K562 (cell line): ENCODE results near the gene KRT33B. TPM values are rescaled to one million over a fixed set of nuclear protein-coding genes. Genes with fewer than 3 reads are reported as not detected.

ENCODE experiments used
- ATAC-seq: fragments of 200-7000 bp; cut with Tn5 transposase; 3 replicates; pipeline ENCODE4 v1.9.1; 2020; ENCODE audit warnings: moderate library complexity
- BruUV-seq: library from RNA; stranded (reverse); fragments of 400-500 nt; replicated peaks from 2 replicates; lab custom pipeline; 2021; lab: Mats Ljungman, UMichigan
- CTCF ChIA-PET: fragments of 300-600 bp; formaldehyde crosslinking; extraction: SDS; loops from one replicate; lab custom pipeline; 2021; ENCODE audit warnings: low intra/inter-chr PET ratio; lab: Yijun Ruan, JAX
- POLR2A ChIA-PET: fragments of 300-600, 350-650 bp; sonication (Branson Sonifier 250); formaldehyde crosslinking; extraction: SDS; loops from one replicate; lab custom pipeline; 2021; ENCODE audit warnings: antibody characterized with exemption, inconsistent platforms; lab: Yijun Ruan, JAX
- DNase-seq, 4 experiments: peaks; one replicate each; pipeline versions ENCODE4 v3.0.0 to v3.0.0-alpha.2; 2011 to 2018; ENCODE audit warnings: low spot score in 3 of 4, mixed read lengths in 3 of 4; ENCODE audit errors: extremely low read depth in 1 of 4
- FAIRE-seq: peaks from 2 replicates; lab custom pipeline; 2011; peaks lifted over from hg19 to GRCh38; lab: Jason Lieb, UNC
- H2AFZ ChIP-seq: 2 replicates; pipeline ENCODE4 v1.6.0; 2011; ENCODE audit warnings: low read depth, low read length, control low read depth, inconsistent platforms
- H3K27ac ChIP-seq: fragments of 200-600 bp; 3 replicates; pipeline ENCODE4 v1.8.0; 2011; ENCODE audit warnings: low read depth, mild to moderate bottlenecking, control low read depth, inconsistent platforms, low read length, moderate library complexity, mixed read lengths; ENCODE audit errors: extremely low read depth
- H3K27me3 ChIP-seq, 2 experiments: fragments of 300-600 bp in 1 of 2; 2 replicates in 1 of 2; 3 replicates in 1 of 2; pipeline versions ENCODE4 v1.6.0 to v1.8.0; 2011; ENCODE audit warnings: inconsistent platforms in 2 of 2, low read length in 2 of 2, mild to moderate bottlenecking in 1 of 2, mixed read lengths in 1 of 2, moderate library complexity in 1 of 2; ENCODE audit not compliant: control insufficient read depth in 2 of 2, insufficient read depth in 2 of 2
- H3K36me3 ChIP-seq: fragments of 300-600 bp; 3 replicates; pipeline ENCODE4 v1.8.0; 2011; ENCODE audit warnings: mild to moderate bottlenecking, low read length, inconsistent platforms; ENCODE audit not compliant: control insufficient read depth, insufficient read depth
- H3K4me1 ChIP-seq, 2 experiments: fragments of 200-600 bp in 1 of 2; replicated peaks in 1 of 2; 2 replicates in 1 of 2; 3 replicates in 1 of 2; pipeline versions ENCODE4 v1.5.1 to v1.8.0; 2011; ENCODE audit warnings: inconsistent platforms in 2 of 2, low read length in 2 of 2, mild to moderate bottlenecking in 1 of 2, mixed read lengths in 1 of 2, moderate library complexity in 1 of 2; ENCODE audit not compliant: control insufficient read depth in 2 of 2, insufficient read depth in 2 of 2
- H3K4me2 ChIP-seq: 2 replicates; pipeline ENCODE4 v1.6.1; 2011; ENCODE audit warnings: low read length, control low read depth, inconsistent platforms, mixed read lengths; ENCODE audit not compliant: insufficient read depth
- H3K4me3 ChIP-seq: fragments of 200-600 bp; sonication (generic), shearing (Covaris generic); 2 replicates; pipeline ENCODE4 v1.5.1; 2016; ENCODE audit warnings: control low read depth, inconsistent platforms
- H3K79me2 ChIP-seq: fragments of 200-600 bp; 3 replicates; pipeline ENCODE4 v1.8.0; 2011; ENCODE audit warnings: low read length, inconsistent platforms; ENCODE audit not compliant: control insufficient read depth, insufficient read depth
- H3K9ac ChIP-seq, 2 experiments: 2 replicates each; pipeline versions ENCODE4 v1.6.0 to v1.6.1; 2011; ENCODE audit warnings: low read depth in 2 of 2, low read length in 2 of 2, control low read depth in 1 of 2, inconsistent platforms in 1 of 2, mild to moderate bottlenecking in 1 of 2, mixed read lengths in 1 of 2; ENCODE audit not compliant: insufficient read depth in 1 of 2
- H3K9me1 ChIP-seq: one replicate; pipeline ENCODE4 v1.6.0; 2011; ENCODE audit warnings: inconsistent platforms, mild to moderate bottlenecking, low read length, moderate library complexity; ENCODE audit not compliant: control insufficient read depth, insufficient read depth
- H3K9me3 ChIP-seq: replicated peaks from 2 replicates; pipeline ENCODE4 v1.5.1; 2011; ENCODE audit warnings: low read depth, low read length, inconsistent platforms; ENCODE audit not compliant: control insufficient read depth, insufficient read depth
- H4K20me1 ChIP-seq: replicated peaks from 2 replicates; pipeline ENCODE4 v1.6.1; 2011; ENCODE audit warnings: low read length, inconsistent platforms, mixed read lengths; ENCODE audit not compliant: control insufficient read depth, insufficient read depth
- C11orf30 ChIP-seq: fragments of 450-650 bp; IDR thresholded peaks from 2 replicates; pipeline ENCODE4 v1.6.1; 2016; ENCODE audit warnings: low read depth, mild to moderate bottlenecking
- CUX1 ChIP-seq: fragments of 200-800 bp; sonication (Bioruptor generic); IDR thresholded peaks from 2 replicates; pipeline ENCODE4 v1.6.1; 2016; ENCODE audit warnings: missing genetic modification characterization, missing compliant biosample characterization
- FUS ChIP-seq: fragments of 200-400 bp; formaldehyde crosslinking; optimal IDR thresholded peaks from 2 replicates; pipeline ENCODE3; 2017; ENCODE audit warnings: low read depth, low read length
- HDGF ChIP-seq: fragments of 450-650 bp; IDR thresholded peaks from 2 replicates; pipeline ENCODE4 v1.6.1; 2016
- KDM1A ChIP-seq, 2 experiments: fragments of 450-650 bp; IDR thresholded peaks; 2 replicates each; pipeline ENCODE4 v1.6.1; 2016; ENCODE audit warnings: mild to moderate bottlenecking in 2 of 2
- MEF2A ChIP-seq: IDR thresholded peaks from 2 replicates; pipeline ENCODE4 v1.6.1; 2011; ENCODE audit warnings: low read depth, mild to moderate bottlenecking, low read length, moderate library complexity; ENCODE audit not compliant: control insufficient read depth
- MIER1 ChIP-seq: fragments of 450-650 bp; IDR thresholded peaks from 2 replicates; pipeline ENCODE4 v1.6.1; 2016; ENCODE audit warnings: antibody characterized with exemption, mild to moderate bottlenecking, low read depth
- PKNOX1 ChIP-seq: fragments of 450-650 bp; IDR thresholded peaks from 2 replicates; pipeline ENCODE4 v1.6.1; 2016
- WGBS: fragments of 100-300 bp; shearing (Covaris generic); methylation state at CpG from one replicate; pipeline ENCODE4 v1.1.6; 2016; ENCODE audit warnings: low coverage, mixed read lengths; ENCODE audit not compliant: insufficient coverage; ENCODE audit errors: missing lambda C conversion rate; 5-methylcytosine and 5-hydroxymethylcytosine counted together
- in situ Hi-C: fragments of 300-500 bp; cut with MboI; formaldehyde crosslinking; loops from 4 replicates; pipeline ENCODE4 v1.15.0; 2018; ENCODE audit warnings: inconsistent platforms, mixed read lengths
- intact Hi-C: fragments of 100-400 bp; cut with micrococcal nuclease; formaldehyde crosslinking; loops from 2 replicates; pipeline ENCODE4 v1.14.2; 2022
- polyA plus RNA-seq, 8 experiments: library from polyadenylated mRNA; depleted of rRNA in 4 of 8; stranded (reverse) in 5 of 8; unstranded in 3 of 8; fragments of >200 nt; fragmentation: Nextera tagmentation in 2 of 8; fragmentation: Illumina TruSeq in 1 of 8; extraction: Ambion mirVana in 2 of 8; extraction: Trizol in 1 of 8; gene quantifications; 2 replicates each; pipeline versions ENCODE4 v1.2.1 to v1.2.3, GENCODE V29; 2011 to 2014; ENCODE audit warnings: inconsistent platforms in 1 of 8, missing spikeins in 1 of 8
- total RNA-seq, 7 experiments: library from RNA; depleted of rRNA in 6 of 7; stranded (reverse); fragments of >200 nt in 6 of 7; fragmentation: Illumina TruSeq in 2 of 7; extraction: Trizol in 2 of 7; gene quantifications; 2 replicates each; pipeline versions ENCODE4 v1.2.1 to v1.2.3, GENCODE V29; 2011 to 2021; ENCODE audit warnings: low replicate concordance in 1 of 7
- TF ChIP-seq, protein P1 (sequence below): sonication (generic); formaldehyde crosslinking; IDR thresholded peaks from 2 replicates; pipeline ENCODE4 v1.8.0; 2022; ENCODE audit warnings: missing genetic modification reagents, mild to moderate bottlenecking, moderate library complexity, borderline replicate concordance
- TF ChIP-seq, protein P2 (sequence below): fragments of 450-650 bp; IDR thresholded peaks from 2 replicates; pipeline ENCODE4 v1.6.1; 2016; ENCODE audit warnings: antibody characterized with exemption

KRT33B gene
- total and polyA plus RNA-seq, 9 of the 15 experiments (the other 6 are each of a cell fraction or from before 2014, with no cell fraction given) = not detected

GRCh38 chr17:41322903-41323895 is 46.4 kb downstream of the KRT33B start:
- Histone ChIP-seq H3K9me1 (no peaks in the 10 kb centered on the region), H2AFZ (no peak overlapping the region), H3K36me3 (no peaks in the 10 kb centered on the region), H3K9ac (no peak overlapping the region; a peak in 1 of 4 replicates), H3K9me3 (no peaks in the 10 kb centered on the region), H3K27ac (no peak overlapping the region), H3K27me3 (no peaks in the 10 kb centered on the region; a peak in 1 of 5 replicates), H3K4me3 (no peak overlapping the region), H4K20me1 (no peaks in the 10 kb centered on the region; the same call in 1 of the 2 replicates), H3K4me2 (no peak overlapping the region), H3K4me1 (no peaks in the 10 kb centered on the region), H3K79me2 (no peaks in the 10 kb centered on the region)
- no peak for FAIRE-seq
- POLR2A ChIA-PET = interaction anchor here (1.0 to 1.2 kb wide), 3 partner anchors 9 to 27 kb away, joined by 3 read pairs; no protein-coding TSS in a partner anchor
- no peak for DNase-seq
- 1% methylated on average over 11 of the region's 11 CpGs for WGBS
- intact Hi-C loops = loop anchor here (2.0 kb wide), 2 partner anchors 466 to 520 kb away; no protein-coding TSS in a partner anchor
- CTCF ChIA-PET = interaction anchor here (0.7 to 1.4 kb wide), 4 partner anchors 225 to 466 kb away, joined by 3 to 4 read pairs (median 4); no protein-coding TSS in a partner anchor
- BruUV-seq = no TSS peak
- no peak for ATAC-seq
- in situ Hi-C loops = no loop called here
- TF ChIP-seq, protein P1, sequence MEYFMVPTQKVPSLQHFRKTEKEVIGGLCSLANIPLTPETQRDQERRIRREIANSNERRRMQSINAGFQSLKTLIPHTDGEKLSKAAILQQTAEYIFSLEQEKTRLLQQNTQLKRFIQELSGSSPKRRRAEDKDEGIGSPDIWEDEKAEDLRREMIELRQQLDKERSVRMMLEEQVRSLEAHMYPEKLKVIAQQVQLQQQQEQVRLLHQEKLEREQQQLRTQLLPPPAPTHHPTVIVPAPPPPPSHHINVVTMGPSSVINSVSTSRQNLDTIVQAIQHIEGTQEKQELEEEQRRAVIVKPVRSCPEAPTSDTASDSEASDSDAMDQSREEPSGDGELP = no peak
- TF ChIP-seq, protein P2, sequence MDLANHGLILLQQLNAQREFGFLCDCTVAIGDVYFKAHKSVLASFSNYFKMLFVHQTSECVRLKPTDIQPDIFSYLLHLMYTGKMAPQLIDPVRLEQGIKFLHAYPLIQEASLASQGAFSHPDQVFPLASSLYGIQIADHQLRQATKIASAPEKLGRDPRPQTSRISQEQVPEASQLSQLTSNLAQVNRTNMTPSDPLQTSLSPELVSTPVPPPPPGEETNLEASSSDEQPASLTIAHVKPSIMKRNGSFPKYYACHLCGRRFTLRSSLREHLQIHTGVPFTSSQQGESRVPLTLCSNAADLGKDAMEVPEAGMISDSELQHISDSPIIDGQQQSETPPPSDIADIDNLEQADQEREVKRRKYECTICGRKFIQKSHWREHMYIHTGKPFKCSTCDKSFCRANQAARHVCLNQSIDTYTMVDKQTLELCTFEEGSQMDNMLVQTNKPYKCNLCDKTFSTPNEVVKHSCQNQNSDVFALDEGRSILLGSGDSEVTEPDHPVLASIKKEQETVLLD = no peak
- TF ChIP-seq MIER1 (no peak), PKNOX1 (no peak), MEF2A (no peak), C11orf30 (no peak), CUX1 (CRISPR knock-in tag) (no peak), FUS (no peak), KDM1A (IDR thresholded peaks at IDR 0.05) (no peak), HDGF (no peak)
